ENCODE measurements around the gene UROC1. TPM values are rescaled to one million over a fixed set of nuclear protein-coding genes. Genes with fewer than 3 reads are reported as not detected.

UROC1 gene
- total RNA-seq, 4 donors from 2014 or later, result not detected

GRCh38 chr3:126556637-126557414, 39.3 kb upstream of the UROC1 start:
- H3K9me3 ChIP-seq, result peaks cover 0 to 4% (median 0%) of the 10 kb centered on the region in 4 donors
- no peaks in the 10 kb centered on the region for H3K4me1 ChIP-seq
- no peak overlapping the region for H3K27ac ChIP-seq
- DNase-seq (ENCODE audit: low spot score in 2 of 2), result no peak
- H3K4me3 ChIP-seq, result no peak overlapping the region
- H3K36me3 ChIP-seq, result no peaks in the 10 kb centered on the region
- TF ChIP-seq POLR2A (IDR thresholded peaks at IDR 0.05), result no peak
- TF ChIP-seq EP300 (IDR thresholded peaks at IDR 0.05), result no peak
- TF ChIP-seq CTCF (IDR thresholded peaks at IDR 0.05), result no peak
- no peaks in the 10 kb centered on the region for H3K27me3 ChIP-seq
- WGBS, 2 donors, result 78 to 88% methylated on average over 7 to 8 of the region's 8 CpGs

DNA sequence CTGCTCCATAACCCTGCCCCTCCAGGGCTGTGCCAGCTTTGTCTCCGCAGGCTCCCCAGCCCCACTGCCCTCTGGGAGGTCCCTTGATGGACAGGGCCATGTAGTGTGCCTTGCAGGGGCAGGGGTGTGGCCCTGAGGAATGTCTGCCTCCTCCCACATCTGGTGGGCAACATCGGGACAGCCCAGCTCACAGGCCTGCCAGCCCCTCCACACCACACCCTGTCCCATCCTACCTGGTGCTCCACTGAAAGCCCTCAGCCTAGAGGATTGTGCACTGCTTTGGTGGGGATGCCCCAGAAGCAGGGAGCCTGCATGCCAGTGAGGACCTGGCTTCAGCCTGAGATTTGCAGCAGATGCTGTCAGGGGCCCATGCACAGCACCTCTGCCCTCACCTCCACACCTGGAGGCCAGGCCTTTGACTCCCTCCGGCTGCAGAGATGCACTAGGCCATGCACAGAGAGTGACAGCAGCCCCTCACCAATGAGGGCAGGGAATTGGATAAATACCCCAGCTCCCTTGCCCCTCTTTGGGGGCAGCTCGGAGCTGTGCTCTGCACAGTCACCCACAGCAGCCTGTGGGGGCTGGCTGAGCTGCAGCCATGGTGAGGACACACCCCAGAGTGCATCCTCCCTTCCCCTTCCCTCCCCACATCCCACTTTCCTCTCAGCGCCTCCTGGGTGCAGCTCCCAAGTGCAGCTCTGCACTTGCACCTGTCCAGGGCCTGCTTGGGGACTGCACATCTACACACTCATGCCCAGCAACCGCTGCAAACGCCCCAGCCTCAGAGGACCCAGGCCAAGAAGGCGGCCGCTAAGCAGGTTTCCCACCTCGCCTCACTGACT, 38.4 kb upstream of the UROC1 start:
- TF ChIP-seq CTCF (IDR thresholded peaks at IDR 0.05) (no peak), EP300 (IDR thresholded peaks at IDR 0.05) (no peak), POLR2A (IDR thresholded peaks at IDR 0.05) (no peak)

DNA sequence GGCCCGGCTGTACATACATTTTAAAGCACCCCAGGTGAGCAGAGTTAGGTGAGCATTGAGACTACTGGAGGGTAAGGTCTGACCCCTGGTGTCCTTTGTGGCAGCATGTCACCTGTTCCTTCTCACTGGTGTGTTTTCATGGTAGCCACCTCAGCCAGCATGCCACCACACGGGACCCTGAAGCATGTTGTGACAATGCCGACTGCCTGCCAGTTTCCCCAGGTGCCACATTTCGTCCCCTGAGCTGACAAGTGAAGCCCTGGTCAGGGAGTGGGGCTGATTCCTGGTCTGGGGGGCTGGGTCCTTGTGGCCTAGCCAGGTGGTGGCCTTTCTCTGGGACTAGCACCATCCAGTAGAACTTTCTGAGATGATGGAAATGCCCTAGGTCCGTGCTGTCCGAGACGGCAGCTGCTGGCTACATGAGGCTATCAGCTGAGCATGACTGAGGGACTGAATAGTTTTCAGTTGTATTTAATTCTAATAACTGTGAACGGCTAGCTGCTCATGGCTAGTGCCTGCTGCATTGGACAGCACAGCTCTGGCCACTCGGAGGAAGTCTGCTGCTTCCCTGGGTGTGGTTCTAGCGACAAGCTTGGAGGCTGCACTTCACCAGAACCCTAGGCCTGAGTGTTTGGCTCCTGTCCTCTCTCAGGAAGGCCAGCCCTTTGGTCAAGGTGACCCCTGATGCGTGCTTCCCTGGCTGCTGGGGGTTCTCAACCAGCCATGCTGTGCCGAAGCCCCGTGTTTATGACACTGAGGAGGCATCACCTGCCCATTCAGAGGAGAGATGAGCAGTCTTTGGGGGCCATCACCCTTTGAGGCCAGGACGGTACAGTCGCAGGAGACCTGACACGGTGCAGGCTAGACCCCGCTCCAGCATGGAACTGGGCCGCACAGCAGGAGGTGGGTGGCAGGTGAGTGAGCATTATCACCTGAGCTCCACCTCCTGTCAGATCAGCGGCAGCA, 37.3 kb upstream of the UROC1 start:
- Histone ChIP-seq H3K27me3 (no peaks in the 10 kb centered on the region), H3K36me3 (no peaks in the 10 kb centered on the region), H3K27ac (no peak overlapping the region), H3K9me3 (no peaks in the 10 kb centered on the region), H3K4me1 (peaks cover 0 to 7% (median 0%) of the 10 kb centered on the region in 4 donors), H3K4me3 (no peak overlapping the region)
- no peak for DNase-seq (ENCODE audit: low spot score in 2 of 2)
- TF ChIP-seq POLR2A (IDR thresholded peaks at IDR 0.05) (no peak), CTCF (IDR thresholded peaks at IDR 0.05) (no peak), EP300 (IDR thresholded peaks at IDR 0.05) (no peak)
- 88 to 96% methylated on average over 12 to 19 of the region's 19 CpGs for WGBS, 2 donors

More for the DNA sequence above, 38.4 kb upstream of the UROC1 start:
- Histone ChIP-seq H3K4me1 (peaks cover 0 to 7% (median 0%) of the 10 kb centered on the region in 4 donors), H3K4me3 (no peak overlapping the region), H3K9me3 (no peaks in the 10 kb centered on the region), H3K27ac (no peak overlapping the region), H3K27me3 (no peaks in the 10 kb centered on the region), H3K36me3 (no peaks in the 10 kb centered on the region)
- DNase-seq (ENCODE audit: low spot score in 2 of 2), result no peak
- WGBS, 2 donors, result 72% methylated on average over 9 to 10 of the region's 10 CpGs

- 77 to 83% methylated on average over 17 to 18 of the region's 19 CpGs for WGBS, 2 donors
- no peak for DNase-seq (ENCODE audit: low spot score in 2 of 2)
Observed at GRCh38 chr3:126553284-126554084, 35.9 kb upstream of the UROC1 start.

More at GRCh38 chr3:126553284-126554084, 35.9 kb upstream of the UROC1 start:
- peaks cover 0 to 7% (median 0%) of the 10 kb centered on the region in 4 donors for H3K4me1 ChIP-seq
- H3K27me3 ChIP-seq, result no peaks in the 10 kb centered on the region
- H3K9me3 ChIP-seq, result no peaks in the 10 kb centered on the region
- H3K36me3 ChIP-seq, result no peaks in the 10 kb centered on the region
- H3K4me3 ChIP-seq, result no peak overlapping the region
- no peak overlapping the region for H3K27ac ChIP-seq
- TF ChIP-seq CTCF (IDR thresholded peaks at IDR 0.05) (no peak), POLR2A (IDR thresholded peaks at IDR 0.05) (no peak), EP300 (IDR thresholded peaks at IDR 0.05) (no peak)
